SK-N-SH (cell line): Measurements from ENCODE around the gene DPP10. TPM values are rescaled to one million over a fixed set of nuclear protein-coding genes. Genes with fewer than 3 reads are reported as not detected.
"Not testable (repeated sequence)": the region's sequence is repeated elsewhere in the genome, so short reads cannot be mapped to it uniquely, and the experiment has no call there.

Source experiments
- CTCF ChIA-PET: fragments of 300-600, 350-600 bp; formaldehyde crosslinking; extraction: SDS; loops from one replicate; lab custom pipeline; 2021; lab: Yijun Ruan, JAX
- POLR2A ChIA-PET: fragments of 350-600 bp; sonication (Branson Sonifier 250); formaldehyde crosslinking; extraction: SDS; loops from one replicate; lab custom pipeline; 2020; ENCODE audit warnings: antibody characterized with exemption, inconsistent platforms; lab: Yijun Ruan, JAX
- DNase-seq: peaks from one replicate; pipeline ENCODE4 v3.0.0; 2012
- H2AFZ ChIP-seq: fragments of 200-600 bp; sonication (generic); 2 replicates; pipeline ENCODE4 v1.8.1; 2016; ENCODE audit warnings: antibody characterized with exemption, mild to moderate bottlenecking, low read depth
- H3F3A ChIP-seq: fragments of 200-600 bp; sonication (generic); replicated peaks from 2 replicates; pipeline ENCODE3; 2016; ENCODE audit warnings: antibody characterized with exemption, mild to moderate bottlenecking; ENCODE audit not compliant: insufficient read depth
- H3K27ac ChIP-seq, 2 experiments: fragments of 200-500 bp in 1 of 2; fragments of 200-600 bp in 1 of 2; sonication (Bioruptor generic) in 1 of 2; sonication (generic), shearing (Covaris generic) in 1 of 2; 2 replicates each; pipeline versions ENCODE4 v1.5.1 to v1.6.1; 2014 to 2016; ENCODE audit warnings: low read depth in 2 of 2, inconsistent platforms in 1 of 2, low read length in 1 of 2, mild to moderate bottlenecking in 1 of 2, mixed read lengths in 1 of 2
- H3K27me3 ChIP-seq: fragments of 200-600 bp; sonication (generic), shearing (Covaris generic); 2 replicates; pipeline ENCODE4 v1.6.1; 2016; ENCODE audit warnings: mixed run types; ENCODE audit not compliant: insufficient read depth
- H3K36me3 ChIP-seq, 2 experiments: fragments of 200-500 bp in 1 of 2; fragments of 200-600 bp in 1 of 2; sonication (Bioruptor generic) in 1 of 2; sonication (generic) in 1 of 2; replicated peaks in 1 of 2; 2 replicates each; pipeline versions ENCODE3 to v1.5.1; 2014 to 2016; ENCODE audit warnings: low read length in 1 of 2, mild to moderate bottlenecking in 1 of 2; ENCODE audit not compliant: insufficient read depth in 2 of 2, control insufficient read depth in 1 of 2
- H3K4me1 ChIP-seq, 2 experiments: fragments of 200-500 bp in 1 of 2; fragments of 200-600 bp in 1 of 2; sonication (Bioruptor generic) in 1 of 2; sonication (generic), shearing (Covaris generic) in 1 of 2; 2 replicates each; pipeline versions ENCODE4 v1.5.1 to v1.6.1; 2014 to 2016; ENCODE audit warnings: low read depth in 1 of 2, low read length in 1 of 2, mixed run types in 1 of 2; ENCODE audit not compliant: insufficient read depth in 2 of 2, control insufficient read depth in 1 of 2
- H3K4me2 ChIP-seq: fragments of 200-600 bp; sonication (generic), shearing (Covaris generic); 2 replicates; pipeline ENCODE4 v1.6.1; 2017; ENCODE audit warnings: mixed run types
- H3K4me3 ChIP-seq, 2 experiments: fragments of 200-500 bp in 1 of 2; fragments of 200-600 bp in 1 of 2; sonication (Bioruptor generic) in 1 of 2; sonication (generic), shearing (Covaris generic) in 1 of 2; 2 replicates each; pipeline versions ENCODE4 v1.5.1 to v1.8.1; 2014 to 2016; ENCODE audit warnings: low read depth in 2 of 2, inconsistent platforms in 1 of 2, low read length in 1 of 2, mild to moderate bottlenecking in 1 of 2, mixed read lengths in 1 of 2, moderate library complexity in 1 of 2
- H3K79me2 ChIP-seq: fragments of 200-600 bp; sonication (generic); 2 replicates; pipeline ENCODE4 v1.8.1; 2017; ENCODE audit warnings: mild to moderate bottlenecking; ENCODE audit not compliant: insufficient read depth
- H3K9ac ChIP-seq: fragments of 200-600 bp; sonication (generic); 2 replicates; pipeline ENCODE4 v1.6.1; 2017; ENCODE audit warnings: mixed run types
- H3K9me2 ChIP-seq: fragments of 200-600 bp; sonication (generic); 2 replicates; pipeline ENCODE4 v1.6.1; 2017; ENCODE audit warnings: mixed run types
- H3K9me3 ChIP-seq: fragments of 200-600 bp; sonication (generic); 2 replicates; pipeline ENCODE4 v1.6.1; 2017; ENCODE audit warnings: mixed run types, mild to moderate bottlenecking, moderate library complexity
- H4K20me1 ChIP-seq: fragments of 200-600 bp; sonication (generic); 2 replicates; pipeline ENCODE4 v1.6.1; 2017; ENCODE audit warnings: mild to moderate bottlenecking, mixed run types; ENCODE audit not compliant: insufficient read depth
- CHD2 ChIP-seq: fragments of 150-350 bp; IDR thresholded peaks from 2 replicates; pipeline ENCODE4 v1.6.1; 2018; ENCODE audit warnings: low read length; ENCODE audit not compliant: partially characterized antibody
- ELF1 ChIP-seq: IDR thresholded peaks from 2 replicates; pipeline ENCODE4 v1.4.0; 2012
- EP300 ChIP-seq, 2 experiments: IDR thresholded peaks; 2 replicates each; pipeline versions ENCODE4 v1.4.0 to v1.6.1; 2012; ENCODE audit warnings: borderline replicate concordance in 1 of 2, low read depth in 1 of 2, low read length in 1 of 2
- EZH2phosphoT487 ChIP-seq: fragments of 200-600 bp; sonication (generic); IDR thresholded peaks from 2 replicates; pipeline ENCODE4 v1.6.1; 2017; ENCODE audit warnings: low read depth, mixed run types, mild to moderate bottlenecking, antibody characterized with exemption, moderate library complexity, borderline replicate concordance
- FOXJ3 ChIP-seq: sonication (generic); formaldehyde crosslinking; IDR thresholded peaks from 2 replicates; pipeline ENCODE4 v1.5.1; 2020; ENCODE audit warnings: mild to moderate bottlenecking, missing genetic modification reagents
- FOXM1 ChIP-seq: IDR thresholded peaks from 2 replicates; pipeline ENCODE4 v1.4.0; 2012; ENCODE audit warnings: low read depth, mild to moderate bottlenecking
- MEF2A ChIP-seq: IDR thresholded peaks from 2 replicates; pipeline ENCODE4 v1.4.0; 2012; ENCODE audit warnings: low read depth, borderline replicate concordance
- NRF1 ChIP-seq: IDR thresholded peaks from 2 replicates; pipeline ENCODE4 v1.6.1; 2012; ENCODE audit warnings: low read depth, mild to moderate bottlenecking, low read length
- PBX3 ChIP-seq: IDR thresholded peaks from 2 replicates; pipeline ENCODE4; 2012
- POLR2AphosphoS5 ChIP-seq: IDR thresholded peaks from 2 replicates; pipeline ENCODE4 v1.6.1; 2012; ENCODE audit warnings: low read depth, low read length
- RAD21 ChIP-seq: IDR thresholded peaks from 2 replicates; pipeline ENCODE4 v1.6.1; 2012; ENCODE audit warnings: mild to moderate bottlenecking, low read length
- RCOR1 ChIP-seq: fragments of 150-350 bp; IDR thresholded peaks from 2 replicates; pipeline ENCODE4 v1.6.1; 2017; ENCODE audit warnings: antibody characterized with exemption, low read length
- SMC3 ChIP-seq: IDR thresholded peaks from 2 replicates; pipeline ENCODE4 v1.6.1; 2012; ENCODE audit warnings: low read depth, low read length, improper control_type of control experiment
- TCF12 ChIP-seq: IDR thresholded peaks from 2 replicates; pipeline ENCODE4 v1.4.0; 2012
- TEAD4 ChIP-seq: IDR thresholded peaks from 2 replicates; pipeline ENCODE4 v1.4.0; 2012; ENCODE audit warnings: mild to moderate bottlenecking, borderline replicate concordance; ENCODE audit not compliant: insufficient read depth
- USF1 ChIP-seq: IDR thresholded peaks from 2 replicates; pipeline ENCODE4 v1.4.0; 2012; ENCODE audit warnings: low read depth, borderline replicate concordance
- YY1 ChIP-seq: IDR thresholded peaks from 2 replicates; pipeline ENCODE4 v1.4.0; 2012; ENCODE audit warnings: low read depth, mild to moderate bottlenecking
- ZBTB33 ChIP-seq: IDR thresholded peaks from 2 replicates; pipeline ENCODE4 v1.4.0; 2012; ENCODE audit warnings: low read depth, borderline replicate concordance
- WGBS: methylation state at CpG from one replicate; pipeline ENCODE4 v1.1.6; 2017; ENCODE audit warnings: low lambda C conversion rate; 5-methylcytosine and 5-hydroxymethylcytosine counted together
- polyA plus RNA-seq, 3 experiments: library from polyadenylated mRNA; depleted of rRNA; stranded (reverse); fragments of >200 nt; gene quantifications; 2 replicates each; pipeline ENCODE4 v1.2.3, GENCODE V29; 2012
- TF ChIP-seq, protein P1 (sequence below): fragments of 150-350 bp; IDR thresholded peaks from 2 replicates; pipeline ENCODE4 v1.6.1; 2016; ENCODE audit warnings: mild to moderate bottlenecking, low read depth, low read length

DPP10 gene
- polyA plus RNA-seq, 1 of the 3 experiments (the other 2 are of a cell fraction), result not detected

- H3K9ac ChIP-seq, H2AFZ ChIP-seq, H3K9me3 ChIP-seq, H3K4me2 ChIP-seq, H3K27ac ChIP-seq, DNase-seq, H3F3A ChIP-seq, H3K9me2 ChIP-seq, CTCF ChIA-PET, POLR2A ChIA-PET, H3K4me3 ChIP-seq, H3K36me3 ChIP-seq, H4K20me1 ChIP-seq, H3K4me1 ChIP-seq, H3K27me3 ChIP-seq, H3K79me2 ChIP-seq: not testable (repeated sequence)
- whole genome bisulfite sequencing, result 35% methylated on average over 5 of the region's 5 CpGs
Observed at GRCh38 chr2:114407353-114407752, 35.1 kb upstream of the DPP10 start.

GRCh38 chr2:114421781-114422180, 20.7 kb upstream of the DPP10 start:
- no peak overlapping the region for H3K27ac ChIP-seq
- H4K20me1 ChIP-seq, result no peaks in the 10 kb centered on the region
- CTCF ChIA-PET, result no interaction called here
- no peak overlapping the region for H3K9ac ChIP-seq
- no peaks in the 10 kb centered on the region for H3K27me3 ChIP-seq
- H3K9me2 ChIP-seq, result no peaks in the 10 kb centered on the region
- H3K4me1 ChIP-seq, result no peaks in the 10 kb centered on the region
- H3K9me3 ChIP-seq, result no peaks in the 10 kb centered on the region
- H3F3A ChIP-seq, result no peaks in the 10 kb centered on the region
- H3K36me3 ChIP-seq, result no peaks in the 10 kb centered on the region
- 0% methylated on average over 3 of the region's 3 CpGs for WGBS
- H3K79me2 ChIP-seq, result no peaks in the 10 kb centered on the region
- no peak for DNase-seq
- TF ChIP-seq EP300 (IDR thresholded peaks at IDR 0.05; ENCODE audit: borderline replicate concordance in 1 of 2, low read depth in 1 of 2, low read length in 1 of 2), result no peak
- no peak for TF ChIP-seq MEF2A
- TF ChIP-seq POLR2AphosphoS5, result no peak
- no peak for TF ChIP-seq FOXM1
- no peak for TF ChIP-seq TCF12
- TF ChIP-seq PBX3, result no peak
- no peak for TF ChIP-seq ZBTB33
- TF ChIP-seq FOXJ3 (CRISPR knock-in tag), result no peak
- no peak for TF ChIP-seq SMC3
- no peak for TF ChIP-seq ELF1
- no peak for TF ChIP-seq USF1
- TF ChIP-seq RAD21, result no peak
- no peak for TF ChIP-seq YY1
- no peak for TF ChIP-seq NRF1
- TF ChIP-seq EZH2phosphoT487, result no peak
- no peak for TF ChIP-seq RCOR1
- no peak for TF ChIP-seq CHD2
- no peak for TF ChIP-seq TEAD4
- TF ChIP-seq, protein P1, sequence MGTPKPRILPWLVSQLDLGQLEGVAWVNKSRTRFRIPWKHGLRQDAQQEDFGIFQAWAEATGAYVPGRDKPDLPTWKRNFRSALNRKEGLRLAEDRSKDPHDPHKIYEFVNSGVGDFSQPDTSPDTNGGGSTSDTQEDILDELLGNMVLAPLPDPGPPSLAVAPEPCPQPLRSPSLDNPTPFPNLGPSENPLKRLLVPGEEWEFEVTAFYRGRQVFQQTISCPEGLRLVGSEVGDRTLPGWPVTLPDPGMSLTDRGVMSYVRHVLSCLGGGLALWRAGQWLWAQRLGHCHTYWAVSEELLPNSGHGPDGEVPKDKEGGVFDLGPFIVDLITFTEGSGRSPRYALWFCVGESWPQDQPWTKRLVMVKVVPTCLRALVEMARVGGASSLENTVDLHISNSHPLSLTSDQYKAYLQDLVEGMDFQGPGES, result no peak
- no peak overlapping the region for H3K4me2 ChIP-seq
- POLR2A ChIA-PET, result no interaction called here
- no peak overlapping the region for H3K4me3 ChIP-seq
- no peak overlapping the region for H2AFZ ChIP-seq
